ENCODE measurements around the gene ANO3. TPM values are rescaled to one million over a fixed set of nuclear protein-coding genes. Genes with fewer than 3 reads are reported as not detected.

ANO3 gene
- total and polyA plus RNA-seq, 2 donors (not counting 3 experiments of a cell fraction or from before 2014, with no cell fraction given), result not detected

GRCh38 chr11:26457636-26458035, 125.7 kb downstream of the ANO3 start:
- no peak for TF ChIP-seq MAX (IDR thresholded peaks at IDR 0.05; ENCODE audit: insufficient read depth, insufficient read length)
- no peak for TF ChIP-seq GATA2 (IDR thresholded peaks at IDR 0.05; ENCODE audit: insufficient read depth, insufficient read length, low read depth, low read length)
- no peak for TF ChIP-seq FOS (IDR thresholded peaks at IDR 0.05; ENCODE audit: borderline replicate concordance, insufficient read depth, low read length)
- TF ChIP-seq JUN (IDR thresholded peaks at IDR 0.05; ENCODE audit: borderline replicate concordance, insufficient read depth, insufficient read length, low read depth), result no peak
- TF ChIP-seq POLR2A (IDR thresholded peaks at IDR 0.05; ENCODE audit: low read depth, low read length), result no peak
- no peak for TF ChIP-seq POLR2AphosphoS5 (IDR thresholded peaks at IDR 0.05; ENCODE audit: insufficient read depth, low read depth, low read length)
- TF ChIP-seq CTCF (IDR thresholded peaks at IDR 0.05; ENCODE audit: extremely low read depth in 1 of 2, insufficient read depth in 1 of 2, low read depth in 1 of 2, low read length in 2 of 2), result no peak
- TF ChIP-seq EZH2 (IDR thresholded peaks at IDR 0.05; ENCODE audit: borderline replicate concordance, low read depth, low read length, severe bottlenecking), result no peak
- no peak for TF ChIP-seq MYC (IDR thresholded peaks at IDR 0.05; ENCODE audit: low read depth, low read length)
- Histone ChIP-seq H3K9ac (replicated peaks; ENCODE audit: extremely low read depth, insufficient read depth, low read length) (no peak overlapping the region), H3K9me1 (replicated peaks; ENCODE audit: control insufficient read depth, extremely low read depth, insufficient read depth, low read length) (no peaks in the 10 kb centered on the region), H3K4me3 (replicated peaks in 1 of 3; ENCODE audit: insufficient read depth in 1 of 3, low read depth in 1 of 3, low read length in 3 of 3) (no peak overlapping the region), H3K36me3 (ENCODE audit: control insufficient read depth in 2 of 2, extremely low read depth in 1 of 2, insufficient read depth in 2 of 2, low read length in 2 of 2) (no peaks in the 10 kb centered on the region), H3K27me3 (ENCODE audit: control insufficient read depth in 2 of 2, insufficient read depth in 2 of 2, low read length in 2 of 2) (no peaks in the 10 kb centered on the region), H4K20me1 (replicated peaks; ENCODE audit: control insufficient read depth, extremely low read depth, insufficient read depth, low read length) (no peaks in the 10 kb centered on the region), H3K4me2 (ENCODE audit: insufficient read depth, low read length) (no peak overlapping the region), H2AFZ (ENCODE audit: low read depth, low read length) (no peak overlapping the region), H3K27ac (ENCODE audit: insufficient read depth, low read depth, low read length) (no peak overlapping the region), H3K4me1 (ENCODE audit: control insufficient read depth, extremely low read depth, insufficient read depth, low read length) (no peaks in the 10 kb centered on the region), H3K9me3 (replicated peaks; ENCODE audit: control insufficient read depth, insufficient read depth, low read length) (no peaks in the 10 kb centered on the region), H3K79me2 (ENCODE audit: control insufficient read depth, insufficient read depth, low read length) (no peaks in the 10 kb centered on the region)
- CTCF ChIA-PET, result no interaction called here
- DNase-seq (ENCODE audit: low read depth, low spot score) (no peak), FAIRE-seq (no peak)
- intact Hi-C loops (cut with micrococcal nuclease), result no loop called here
- POLR2A ChIA-PET, result no interaction called here
- dilution Hi-C loops (cut with MboI; ENCODE audit: extremely low pct_ligation_motif_present, low sequenced_read_pairs), result no loop called here
- BruUV-seq (replicated peaks), result no TSS peak

Data from endothelial cell of umbilical vein (primary cell).